Astrocyte (in vitro differentiated cells and primary cell): ENCODE data around the gene PPM1E.

Experiments
- CTCF ChIP-seq: IDR thresholded peaks from 2 replicates; pipeline ENCODE4 v1.5.1; 2011; ENCODE audit warnings: low read depth, mild to moderate bottlenecking, inconsistent platforms, low read length, moderate library complexity; ENCODE audit not compliant: insufficient read depth
- EZH2 ChIP-seq: IDR thresholded peaks from 2 replicates; pipeline ENCODE4 v1.6.1; 2012; ENCODE audit warnings: mild to moderate bottlenecking, low read length, inconsistent platforms; ENCODE audit not compliant: insufficient read depth

GRCh38 chr17:58932956-58933355 lies 177.3 kb downstream of the PPM1E start:
- TF ChIP-seq CTCF (no peak), EZH2 (no peak)
